Renal pelvis (tissue), 4 donors: Measurements from ENCODE around the gene IPP. TPM values are rescaled to one million over a fixed set of nuclear protein-coding genes. Genes with fewer than 3 reads are reported as not detected.
"Not testable (repeated sequence)": the region's sequence is repeated elsewhere in the genome, so short reads cannot be mapped to it uniquely, and the experiment has no call there.

Source experiments
- DNase-seq: peaks from one replicate; pipeline ENCODE4 v3.0.0-alpha.2; 2013
- polyA plus RNA-seq, 3 donors: library from polyadenylated mRNA; unstranded; fragments of 120-200 nt; gene quantifications; one replicate each; pipeline ENCODE4 v1.2.1, GENCODE V29; 2013; ENCODE audit not compliant: insufficient read length in 3 of 3

IPP gene
- polyA plus RNA-seq, 3 donors: 23.4 to 34.5 (median 29.7) TPM

- not testable (repeated sequence) for DNase-seq
Observed at GRCh38 chr1:45751039-45751838, 786 bp upstream of the IPP start.

GRCh38 chr1:45746922-45747321 is 3.5 kb downstream of the IPP start:
- DNase-seq: no peak

GRCh38 chr1:45739641-45740156 is 10.8 kb downstream of the IPP start:
- not testable (repeated sequence) for DNase-seq

GRCh38 chr1:45739137-45739536 is 11.3 kb downstream of the IPP start:
- no peak for DNase-seq

- no peak for DNase-seq
Observed at GRCh38 chr1:45730780-45731319, 19.6 kb downstream of the IPP start.

GRCh38 chr1:45730075-45730779 is 20.2 kb downstream of the IPP start:
- DNase-seq: peak; percentile 12

- DNase-seq: not testable (repeated sequence)
Observed at GRCh38 chr1:45726007-45726406, 24.4 kb downstream of the IPP start.

GRCh38 chr1:45723248-45723930 is 27.1 kb downstream of the IPP start:
- DNase-seq: no peak

- DNase-seq: no peak
Observed at GRCh38 chr1:45722809-45723208, 27.6 kb downstream of the IPP start.

- no peak for DNase-seq
Observed at GRCh38 chr1:45721207-45721606, 29.2 kb downstream of the IPP start.

GRCh38 chr1:45718289-45718688 is 32.2 kb downstream of the IPP start:
- no peak for DNase-seq

GRCh38 chr1:45717386-45717785 is 33.1 kb downstream of the IPP start:
- DNase-seq: not testable (repeated sequence)

- DNase-seq: no peak
Observed at GRCh38 chr1:45716700-45717099, 33.8 kb downstream of the IPP start.

GRCh38 chr1:45713711-45714110 is 36.7 kb downstream of the IPP start:
- no peak for DNase-seq

GRCh38 chr1:45704637-45705036 is 45.8 kb downstream of the IPP start:
- DNase-seq: no peak

GRCh38 chr1:45694823-45695222 is 55.6 kb downstream of the IPP start:
- no peak for DNase-seq

GRCh38 chr1:45693811-45694210 is 56.6 kb downstream of the IPP start:
- DNase-seq: not testable (repeated sequence)

- DNase-seq: peak; percentile 92
Observed at GRCh38 chr1:45687754-45688740, 62.4 kb downstream of the IPP start, which contains the start of gene TMEM69. Gene TMEM69, plus strand, starts transcription at chr1:45688181. Its CDS starts 2,888 bp downstream, at chr1:45691069.

GRCh38 chr1:45687014-45687753 is 63.3 kb downstream of the IPP start:
- DNase-seq: peak; percentile 99
